Epithelial cell of esophagus (primary cell): Measurements from ENCODE around the gene ALG14.
A peak's percentile ranks its signal among the peaks of the same experiment; 100 is the strongest.

Experiments
- DNase-seq: peaks from one replicate; pipeline ENCODE4 v3.0.0; 2010; ENCODE audit warnings: low read depth
- H3K4me3 ChIP-seq: 2 replicates; pipeline ENCODE4 v1.5.1; 2011; ENCODE audit warnings: mild to moderate bottlenecking, low read length, control low read depth
- TF ChIP-seq, protein P1 (sequence below): IDR thresholded peaks from 2 replicates; pipeline ENCODE4 v1.5.1; 2011; ENCODE audit warnings: low read depth, mild to moderate bottlenecking, low read length, control low read depth, inconsistent platforms; ENCODE audit not compliant: insufficient read depth; ENCODE audit errors: missing control alignments

Gene ALG14

DNA sequence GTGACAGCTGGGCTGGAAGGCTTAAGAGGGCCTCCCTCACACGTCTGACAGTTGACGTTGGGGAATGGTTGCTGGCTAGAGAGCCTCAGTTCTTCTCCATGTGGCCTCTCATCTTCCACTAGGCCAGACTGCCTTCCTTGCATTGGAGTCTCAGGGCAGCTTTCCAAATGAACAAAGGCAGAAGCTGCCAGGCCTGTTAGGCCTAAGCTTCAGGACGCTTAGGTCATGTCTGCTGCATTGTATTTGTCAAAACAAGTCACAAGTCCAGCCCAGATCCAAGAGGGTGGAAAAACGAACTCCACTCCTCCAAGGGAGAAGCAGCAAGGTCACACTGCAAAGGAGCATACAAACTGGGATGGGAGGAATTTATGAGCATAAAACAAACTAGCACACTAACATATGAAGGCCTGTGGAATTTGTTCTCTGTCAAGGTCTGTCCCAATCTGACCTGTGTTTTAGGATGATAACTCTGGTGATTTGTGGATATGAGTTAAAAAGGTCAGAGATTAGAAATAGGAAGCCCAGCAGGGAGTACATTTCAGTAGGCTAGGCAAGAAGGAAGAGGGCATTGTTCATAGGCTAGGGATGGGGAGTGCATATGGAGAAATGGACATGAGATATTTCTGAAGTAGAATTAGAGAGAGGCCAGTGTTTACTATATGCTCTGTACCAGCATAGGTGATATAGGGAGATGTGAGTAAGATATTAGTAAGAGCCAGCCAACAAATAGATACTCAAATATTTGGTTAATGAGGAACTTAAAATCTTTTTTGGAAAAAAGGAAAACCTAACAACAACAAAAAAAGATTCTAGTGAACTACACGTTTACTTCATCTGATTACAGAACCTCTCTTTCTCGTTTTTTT, 116.8 kb downstream of the ALG14 start:
- TF ChIP-seq, protein P1, sequence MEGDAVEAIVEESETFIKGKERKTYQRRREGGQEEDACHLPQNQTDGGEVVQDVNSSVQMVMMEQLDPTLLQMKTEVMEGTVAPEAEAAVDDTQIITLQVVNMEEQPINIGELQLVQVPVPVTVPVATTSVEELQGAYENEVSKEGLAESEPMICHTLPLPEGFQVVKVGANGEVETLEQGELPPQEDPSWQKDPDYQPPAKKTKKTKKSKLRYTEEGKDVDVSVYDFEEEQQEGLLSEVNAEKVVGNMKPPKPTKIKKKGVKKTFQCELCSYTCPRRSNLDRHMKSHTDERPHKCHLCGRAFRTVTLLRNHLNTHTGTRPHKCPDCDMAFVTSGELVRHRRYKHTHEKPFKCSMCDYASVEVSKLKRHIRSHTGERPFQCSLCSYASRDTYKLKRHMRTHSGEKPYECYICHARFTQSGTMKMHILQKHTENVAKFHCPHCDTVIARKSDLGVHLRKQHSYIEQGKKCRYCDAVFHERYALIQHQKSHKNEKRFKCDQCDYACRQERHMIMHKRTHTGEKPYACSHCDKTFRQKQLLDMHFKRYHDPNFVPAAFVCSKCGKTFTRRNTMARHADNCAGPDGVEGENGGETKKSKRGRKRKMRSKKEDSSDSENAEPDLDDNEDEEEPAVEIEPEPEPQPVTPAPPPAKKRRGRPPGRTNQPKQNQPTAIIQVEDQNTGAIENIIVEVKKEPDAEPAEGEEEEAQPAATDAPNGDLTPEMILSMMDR: no peak
- DNase-seq: peak; percentile 48

DNA sequence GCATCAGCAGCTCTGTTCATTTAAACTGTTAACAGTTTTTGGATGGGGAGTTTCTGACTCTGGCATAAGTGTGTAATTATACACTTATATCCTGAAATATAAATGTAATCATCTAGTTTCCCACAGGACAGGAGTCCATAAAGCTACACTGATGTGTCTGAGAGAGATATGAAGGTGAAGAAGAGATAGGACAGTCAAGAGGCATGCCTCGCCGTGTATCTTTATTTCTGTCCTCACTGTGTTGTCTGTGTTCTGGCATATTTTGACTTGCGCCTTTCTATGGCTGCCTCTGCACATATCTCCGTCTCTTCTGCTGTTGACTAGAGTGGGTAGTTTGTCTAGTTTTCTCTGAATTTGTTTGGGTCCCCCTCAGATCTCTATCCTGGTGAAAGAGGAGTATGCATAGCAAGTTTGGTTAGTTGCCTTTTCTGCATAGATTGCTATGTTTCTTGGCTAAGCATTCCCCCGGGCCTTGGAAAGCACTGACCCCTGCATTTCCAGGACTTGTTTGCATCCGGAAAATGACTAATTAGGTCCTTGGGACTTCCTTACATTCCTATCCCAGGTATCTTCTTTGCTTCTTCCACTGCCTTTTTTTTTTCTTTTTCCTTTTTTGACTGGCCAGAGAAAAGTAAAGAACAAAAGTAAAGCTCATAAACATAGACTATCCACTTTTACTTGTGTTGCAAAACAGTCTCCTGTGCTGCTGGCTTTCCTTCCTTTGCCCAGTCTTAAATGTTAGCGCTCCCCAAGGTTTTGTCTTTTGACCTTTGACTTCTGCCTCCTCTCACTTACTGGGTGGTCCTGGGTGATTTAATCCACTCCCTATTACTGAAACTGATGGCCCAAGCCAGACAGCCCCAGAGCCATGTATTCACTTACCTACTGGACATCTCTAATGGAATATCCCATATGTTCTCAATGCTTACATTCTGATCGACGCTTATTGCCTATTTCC, 118.2 kb downstream of the ALG14 start:
- peak; percentile 28 for DNase-seq
- no peak overlapping the region for H3K4me3 ChIP-seq
- TF ChIP-seq, protein P1: no peak

More for the DNA sequence above, 116.8 kb downstream of the ALG14 start:
- no peak overlapping the region for H3K4me3 ChIP-seq

DNA sequence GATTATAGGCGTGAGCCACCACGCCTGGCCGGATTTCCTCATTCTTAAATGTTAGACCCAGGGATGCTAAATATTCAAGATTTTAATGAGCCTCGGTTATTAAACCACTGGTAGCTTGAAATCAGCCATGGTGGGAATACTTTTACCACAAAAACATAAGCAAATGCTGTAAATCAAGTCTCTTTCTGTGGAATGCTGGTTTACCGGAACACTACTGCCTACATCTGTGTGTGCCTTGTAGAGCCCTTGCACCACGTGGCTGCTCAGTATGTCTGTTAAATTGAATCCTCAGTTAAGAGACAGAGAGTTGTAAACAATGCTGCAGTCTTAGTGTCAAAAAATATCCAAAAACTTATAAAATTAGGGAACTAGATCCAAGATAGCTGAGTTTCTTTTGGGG, 119.0 kb downstream of the ALG14 start:
- TF ChIP-seq, protein P1: no peak
- DNase-seq: no peak
- no peak overlapping the region for H3K4me3 ChIP-seq

DNA sequence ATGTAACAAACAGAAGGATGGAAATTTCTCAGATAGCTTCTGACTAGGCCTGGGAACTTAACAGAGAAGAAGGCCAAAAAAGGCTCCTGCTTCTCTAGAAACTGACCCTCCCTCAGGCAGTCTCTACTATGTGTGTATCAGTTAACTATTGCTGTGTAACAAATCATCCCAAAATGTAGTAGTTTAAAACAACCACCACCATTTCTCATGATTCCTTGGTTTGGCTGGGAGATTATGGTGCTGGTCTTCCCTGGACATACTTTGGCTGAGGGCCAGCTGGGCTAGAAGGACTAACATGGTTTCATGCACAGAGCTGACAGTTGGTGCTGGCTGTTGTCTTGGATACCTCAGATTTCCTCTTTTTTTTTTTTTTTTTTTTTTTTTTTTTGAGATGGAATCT, 119.6 kb downstream of the ALG14 start:
- TF ChIP-seq, protein P1: no peak
- no peak overlapping the region for H3K4me3 ChIP-seq
- no peak for DNase-seq

DNA sequence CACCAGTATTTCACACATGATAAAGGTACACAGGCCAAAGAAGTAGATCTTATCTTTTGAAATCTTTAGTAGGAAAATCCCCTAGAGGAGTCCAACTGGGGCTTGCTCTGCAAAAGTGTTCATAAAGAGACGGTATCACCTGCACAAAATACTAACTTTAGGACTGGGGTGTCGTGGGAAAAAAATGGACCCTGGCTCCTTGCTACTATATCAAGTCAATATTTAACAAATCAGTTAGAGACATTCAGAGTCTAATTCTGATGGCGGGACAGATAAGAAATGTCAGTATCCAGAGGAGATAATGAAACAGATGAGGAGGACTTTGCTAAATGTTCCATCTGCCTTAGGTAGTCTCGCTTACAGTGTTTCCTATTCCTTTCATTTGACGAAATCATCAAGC, 120.2 kb downstream of the ALG14 start:
- DNase-seq: no peak
- TF ChIP-seq, protein P1: no peak
- H3K4me3 ChIP-seq: no peak overlapping the region

DNA sequence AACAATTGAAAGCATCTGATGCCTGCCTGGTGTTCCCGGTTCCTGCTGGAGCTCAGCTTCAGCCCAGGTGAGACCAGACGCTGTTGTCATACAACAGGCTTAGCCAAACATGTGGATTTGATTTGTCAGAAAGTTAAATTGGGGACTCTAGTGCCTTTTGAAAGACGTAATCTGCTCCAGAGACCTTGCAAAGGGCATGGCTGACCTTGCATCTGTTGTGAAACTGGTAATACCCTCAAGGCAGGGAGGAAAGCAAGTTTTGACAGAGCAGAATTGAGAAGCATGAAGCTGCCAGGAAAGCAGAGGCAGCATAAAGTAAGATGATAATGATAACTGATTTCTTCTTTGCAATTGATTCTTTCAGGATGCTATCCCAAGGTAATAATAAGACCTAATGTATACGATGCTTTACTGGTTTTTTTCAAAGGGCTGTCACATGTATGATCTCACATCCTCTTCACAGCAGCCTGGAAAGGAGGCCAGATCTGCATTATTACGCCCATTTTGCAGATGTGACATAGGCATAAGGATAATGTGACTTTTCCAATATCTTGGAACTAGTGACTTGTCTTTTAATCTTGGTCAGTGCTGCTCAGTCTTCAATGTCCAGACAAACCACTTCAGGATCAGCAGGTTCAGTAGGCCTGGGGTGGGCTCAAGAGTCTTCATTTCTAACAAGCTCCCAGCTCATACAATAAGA, 121.1 kb downstream of the ALG14 start:
- no peak overlapping the region for H3K4me3 ChIP-seq
- DNase-seq: peak; percentile 90
- TF ChIP-seq, protein P1: no peak
